ENCODE results near the gene CRNKL1.

DNA sequence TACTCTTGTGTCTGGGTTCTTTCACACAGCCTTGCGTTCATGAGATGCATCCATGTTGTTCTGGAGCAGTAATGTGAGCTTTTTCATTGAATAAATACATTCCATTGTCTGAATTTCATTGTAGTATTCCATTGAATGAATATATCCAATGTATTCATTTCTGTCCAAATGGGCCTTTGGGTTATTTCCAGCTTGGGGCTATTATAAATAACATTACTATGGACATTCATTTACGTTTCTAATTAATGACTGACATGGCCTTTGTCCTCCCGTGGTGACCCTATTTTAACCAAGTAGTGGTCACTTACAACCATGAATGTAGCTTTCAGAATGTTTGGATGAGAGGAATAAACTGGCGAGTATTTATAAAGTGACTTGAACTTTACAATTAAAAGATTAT, 65.2 kb downstream of the CRNKL1 start:
- TF ChIP-seq, protein P1, sequence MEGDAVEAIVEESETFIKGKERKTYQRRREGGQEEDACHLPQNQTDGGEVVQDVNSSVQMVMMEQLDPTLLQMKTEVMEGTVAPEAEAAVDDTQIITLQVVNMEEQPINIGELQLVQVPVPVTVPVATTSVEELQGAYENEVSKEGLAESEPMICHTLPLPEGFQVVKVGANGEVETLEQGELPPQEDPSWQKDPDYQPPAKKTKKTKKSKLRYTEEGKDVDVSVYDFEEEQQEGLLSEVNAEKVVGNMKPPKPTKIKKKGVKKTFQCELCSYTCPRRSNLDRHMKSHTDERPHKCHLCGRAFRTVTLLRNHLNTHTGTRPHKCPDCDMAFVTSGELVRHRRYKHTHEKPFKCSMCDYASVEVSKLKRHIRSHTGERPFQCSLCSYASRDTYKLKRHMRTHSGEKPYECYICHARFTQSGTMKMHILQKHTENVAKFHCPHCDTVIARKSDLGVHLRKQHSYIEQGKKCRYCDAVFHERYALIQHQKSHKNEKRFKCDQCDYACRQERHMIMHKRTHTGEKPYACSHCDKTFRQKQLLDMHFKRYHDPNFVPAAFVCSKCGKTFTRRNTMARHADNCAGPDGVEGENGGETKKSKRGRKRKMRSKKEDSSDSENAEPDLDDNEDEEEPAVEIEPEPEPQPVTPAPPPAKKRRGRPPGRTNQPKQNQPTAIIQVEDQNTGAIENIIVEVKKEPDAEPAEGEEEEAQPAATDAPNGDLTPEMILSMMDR (conservative IDR thresholded peaks at IDR 0.05) = no peak
- no peak for TF ChIP-seq ZFX (IDR thresholded peaks at IDR 0.05)

Data from C4-2B (cell line).